ENCODE results near the gene ITIH5. TPM values are rescaled to one million over a fixed set of nuclear protein-coding genes. Genes with fewer than 3 reads are reported as not detected.

Gene ITIH5
- total RNA-seq, 2 donors from 2014 or later = 15.9 to 74.5 TPM

DNA sequence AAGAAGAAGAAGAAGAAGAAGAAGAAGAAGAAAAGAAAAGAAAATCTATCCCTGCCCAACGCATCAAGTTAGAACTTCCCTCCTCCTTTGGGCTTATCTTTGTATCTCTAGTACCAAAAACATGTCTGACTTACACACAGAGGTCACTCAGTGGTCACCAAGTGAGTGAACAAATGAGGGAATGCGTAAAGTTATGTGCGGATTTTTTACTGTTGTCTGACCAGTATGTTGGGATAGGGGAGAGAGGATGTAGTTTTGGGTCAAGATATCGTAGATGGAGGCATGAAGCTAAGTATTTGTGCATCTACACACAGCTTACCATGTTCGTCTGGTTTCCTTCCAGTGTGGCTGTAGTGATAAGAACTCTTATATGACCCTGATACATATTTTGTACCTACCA is 99.9 kb downstream of the ITIH5 start:
- TF ChIP-seq, protein P1, sequence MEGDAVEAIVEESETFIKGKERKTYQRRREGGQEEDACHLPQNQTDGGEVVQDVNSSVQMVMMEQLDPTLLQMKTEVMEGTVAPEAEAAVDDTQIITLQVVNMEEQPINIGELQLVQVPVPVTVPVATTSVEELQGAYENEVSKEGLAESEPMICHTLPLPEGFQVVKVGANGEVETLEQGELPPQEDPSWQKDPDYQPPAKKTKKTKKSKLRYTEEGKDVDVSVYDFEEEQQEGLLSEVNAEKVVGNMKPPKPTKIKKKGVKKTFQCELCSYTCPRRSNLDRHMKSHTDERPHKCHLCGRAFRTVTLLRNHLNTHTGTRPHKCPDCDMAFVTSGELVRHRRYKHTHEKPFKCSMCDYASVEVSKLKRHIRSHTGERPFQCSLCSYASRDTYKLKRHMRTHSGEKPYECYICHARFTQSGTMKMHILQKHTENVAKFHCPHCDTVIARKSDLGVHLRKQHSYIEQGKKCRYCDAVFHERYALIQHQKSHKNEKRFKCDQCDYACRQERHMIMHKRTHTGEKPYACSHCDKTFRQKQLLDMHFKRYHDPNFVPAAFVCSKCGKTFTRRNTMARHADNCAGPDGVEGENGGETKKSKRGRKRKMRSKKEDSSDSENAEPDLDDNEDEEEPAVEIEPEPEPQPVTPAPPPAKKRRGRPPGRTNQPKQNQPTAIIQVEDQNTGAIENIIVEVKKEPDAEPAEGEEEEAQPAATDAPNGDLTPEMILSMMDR (IDR thresholded peaks at IDR 0.05) = no peak
- peaks cover 2 to 8% of the 10 kb centered on the region in 2 donors for H3K4me1 ChIP-seq (ENCODE audit: control insufficient read depth in 1 of 2, low read depth in 2 of 2)
- H3K4me3 ChIP-seq = no peak overlapping the region
- no peaks in the 10 kb centered on the region for H3K9me3 ChIP-seq
- ATAC-seq (ENCODE audit: insufficient number of reproducible peaks, low FRiP score, low read depth) (no peak), DNase-seq (ENCODE audit: low spot score) (no peak)
- H3K27me3 ChIP-seq (replicated peaks; ENCODE audit: insufficient read depth) = no peaks in the 10 kb centered on the region
- H3K36me3 ChIP-seq = no peaks in the 10 kb centered on the region
- H3K27ac ChIP-seq = no peak overlapping the region

DNA sequence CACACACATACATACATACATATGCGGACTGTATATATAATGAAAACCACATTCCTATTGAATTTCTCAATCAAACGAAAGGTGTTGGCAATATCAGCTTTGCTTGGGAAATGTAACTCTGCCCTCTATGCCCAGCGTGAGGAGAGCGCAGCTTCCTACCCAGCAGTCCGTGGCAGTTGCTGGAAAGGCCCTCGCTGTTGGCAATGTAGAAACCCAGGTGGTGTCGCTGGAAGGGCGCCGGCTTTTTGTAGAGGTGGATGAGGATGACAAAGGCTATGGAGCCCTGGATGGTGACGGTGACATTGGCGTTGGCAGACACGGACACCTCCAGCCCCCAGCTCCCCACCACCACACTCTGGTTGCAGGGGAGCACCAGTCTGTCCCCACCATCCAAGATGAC is 100.9 kb downstream of the ITIH5 start:
- no peak overlapping the region for H3K4me3 ChIP-seq
- TF ChIP-seq, protein P1 (IDR thresholded peaks at IDR 0.05) = no peak
- no peaks in the 10 kb centered on the region for H3K9me3 ChIP-seq
- H3K27me3 ChIP-seq (replicated peaks; ENCODE audit: insufficient read depth) = no peaks in the 10 kb centered on the region
- ATAC-seq (ENCODE audit: insufficient number of reproducible peaks, low FRiP score, low read depth) (no peak), DNase-seq (ENCODE audit: low spot score) (no peak)
- no peak overlapping the region for H3K27ac ChIP-seq
- H3K4me1 ChIP-seq (ENCODE audit: control insufficient read depth in 1 of 2, low read depth in 2 of 2) = peaks cover 7 to 17% of the 10 kb centered on the region in 2 donors
- H3K36me3 ChIP-seq = no peaks in the 10 kb centered on the region

- Histone ChIP-seq H3K4me1 (ENCODE audit: control insufficient read depth in 1 of 2, low read depth in 2 of 2) (peaks cover 18 to 37% of the 10 kb centered on the region in 2 donors), H3K9me3 (no peaks in the 10 kb centered on the region), H3K36me3 (no peaks in the 10 kb centered on the region), H3K27ac (no peak overlapping the region), H3K27me3 (replicated peaks; ENCODE audit: insufficient read depth) (no peaks in the 10 kb centered on the region), H3K4me3 (no peak overlapping the region)
- ATAC-seq (ENCODE audit: insufficient number of reproducible peaks, low FRiP score, low read depth) = no peak
- TF ChIP-seq, protein P1 (IDR thresholded peaks at IDR 0.05) = no peak
- no peak for DNase-seq (ENCODE audit: low spot score)
Observed at GRCh38 chr10:7563770-7564169, 103.0 kb downstream of the ITIH5 start.

DNA sequence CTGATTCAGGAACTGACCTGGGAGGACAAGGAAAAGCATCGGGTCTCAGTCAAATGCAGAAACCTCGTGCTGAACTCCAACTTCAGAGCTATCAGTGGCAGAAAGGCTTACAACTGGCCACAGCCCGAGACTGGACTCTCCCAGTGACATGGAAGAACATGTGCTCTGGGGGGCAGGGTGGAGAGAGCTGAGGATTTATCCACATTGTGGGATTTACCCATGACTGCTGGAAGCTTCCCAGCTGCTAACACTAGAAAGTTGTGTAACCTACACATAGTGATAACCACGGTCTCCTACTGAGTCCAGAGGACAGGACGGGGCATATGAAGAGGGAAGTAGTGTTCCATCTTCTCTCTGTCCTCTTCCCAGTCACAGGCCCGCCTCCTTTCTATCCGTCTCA is 103.4 kb downstream of the ITIH5 start:
- TF ChIP-seq, protein P1 (IDR thresholded peaks at IDR 0.05) = no peak
- Histone ChIP-seq H3K4me3 (no peak overlapping the region), H3K9me3 (no peaks in the 10 kb centered on the region), H3K27ac (no peak overlapping the region), H3K4me1 (ENCODE audit: control insufficient read depth in 1 of 2, low read depth in 2 of 2) (peaks cover 18 to 41% of the 10 kb centered on the region in 2 donors), H3K27me3 (replicated peaks; ENCODE audit: insufficient read depth) (no peaks in the 10 kb centered on the region), H3K36me3 (no peaks in the 10 kb centered on the region)
- DNase-seq (ENCODE audit: low spot score) (no peak), ATAC-seq (ENCODE audit: insufficient number of reproducible peaks, low FRiP score, low read depth) (no peak)

DNA sequence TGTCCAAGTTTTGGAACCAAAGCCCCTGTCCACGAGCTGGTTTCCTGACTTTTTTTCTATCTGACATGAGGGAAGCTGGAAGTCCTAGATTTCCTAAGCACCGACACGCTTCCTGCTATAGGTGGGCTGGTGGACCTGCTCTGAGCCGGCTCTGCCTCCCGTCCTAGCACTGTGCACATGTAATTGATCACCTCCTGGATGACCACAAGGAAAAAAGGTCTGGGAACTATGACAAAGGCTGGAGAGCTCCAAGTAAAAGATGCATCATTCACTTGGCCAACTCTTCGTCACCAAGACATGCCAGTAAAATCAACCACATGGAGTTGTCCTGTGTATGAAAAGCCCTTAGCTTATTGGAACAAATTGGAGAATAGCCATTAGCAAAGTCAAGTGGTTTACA is 104.8 kb downstream of the ITIH5 start:
- TF ChIP-seq, protein P1 (IDR thresholded peaks at IDR 0.05) = no peak
- peaks cover 18 to 47% of the 10 kb centered on the region in 2 donors for H3K4me1 ChIP-seq (ENCODE audit: control insufficient read depth in 1 of 2, low read depth in 2 of 2)
- ATAC-seq (ENCODE audit: insufficient number of reproducible peaks, low FRiP score, low read depth) = no peak

More for the DNA sequence above, 104.8 kb downstream of the ITIH5 start:
- peak overlapping the region; percentile 61 for H3K4me3 ChIP-seq
- no peak for DNase-seq (ENCODE audit: low spot score)
- H3K27ac ChIP-seq = peak overlapping the region; percentile 63 to 66
- H3K36me3 ChIP-seq = no peaks in the 10 kb centered on the region
- H3K27me3 ChIP-seq (replicated peaks; ENCODE audit: insufficient read depth) = no peaks in the 10 kb centered on the region
- no peaks in the 10 kb centered on the region for H3K9me3 ChIP-seq

Data from thoracic aorta (tissue), 2 donors.